WTC11 (cell line): ENCODE results near the gene PRR23E. TPM values are rescaled to one million over a fixed set of nuclear protein-coding genes. Genes with fewer than 3 reads are reported as not detected.

Source experiments
- ATAC-seq: fragments of 200-7000 bp; cut with Tn5 transposase; 2 replicates; pipeline ENCODE4 v1.10.0; 2021; ENCODE audit warnings: mild to moderate bottlenecking, moderate library complexity
- CTCF ChIA-PET: fragments of 300-600 bp; sonication (Branson Sonifier 250); formaldehyde crosslinking; loops from one replicate; lab custom pipeline; 2021; ENCODE audit warnings: antibody characterized with exemption; lab: Charles Lee
- POLR2A ChIA-PET: fragments of 350-600 bp; sonication (Branson Sonifier 250); formaldehyde crosslinking; loops from one replicate; lab custom pipeline; 2021; ENCODE audit warnings: antibody characterized with exemption; lab: Charles Lee
- DNase-seq: peaks from one replicate; pipeline ENCODE4 v3.0.0; 2021; ENCODE audit warnings: low spot score
- H3K27ac Mint-ChIP-seq: 2 replicates; pipeline ENCODE4 v1.8.0; 2021; ENCODE audit warnings: mixed read lengths
- H3K27me3 Mint-ChIP-seq: 2 replicates; pipeline ENCODE4 v1.8.0; 2021; ENCODE audit warnings: low read depth, mild to moderate bottlenecking, moderate library complexity, mixed read lengths
- H3K36me3 Mint-ChIP-seq: 2 replicates; pipeline ENCODE4 v1.8.0; 2021; ENCODE audit warnings: mixed read lengths
- H3K4me1 Mint-ChIP-seq: 2 replicates; pipeline ENCODE4 v1.8.0; 2022; ENCODE audit warnings: mixed read lengths
- H3K4me3 Mint-ChIP-seq: 2 replicates; pipeline ENCODE4 v1.8.0; 2021; ENCODE audit warnings: mild to moderate bottlenecking, moderate library complexity, mixed read lengths
- H3K9me3 Mint-ChIP-seq: 2 replicates; pipeline ENCODE4 v1.8.0; 2021; ENCODE audit warnings: mixed read lengths
- AFF4 ChIP-seq: sonication (generic); formaldehyde crosslinking; IDR thresholded peaks from 2 replicates; pipeline ENCODE4 v1.8.1; 2023; ENCODE audit warnings: mild to moderate bottlenecking, missing genetic modification reagents, borderline replicate concordance
- ATF1 ChIP-seq: sonication (generic); formaldehyde crosslinking; IDR thresholded peaks from 2 replicates; pipeline ENCODE4 v1.8.1; 2023; ENCODE audit warnings: mild to moderate bottlenecking, moderate library complexity, missing genetic modification reagents
- ATF2 ChIP-seq: sonication (generic); formaldehyde crosslinking; IDR thresholded peaks from 2 replicates; pipeline ENCODE4 v1.8.1; 2022; ENCODE audit warnings: low read depth, missing genetic modification reagents, borderline replicate concordance
- FOXP4 ChIP-seq: sonication (generic); formaldehyde crosslinking; IDR thresholded peaks from 2 replicates; pipeline ENCODE4 v1.8.0; 2022; ENCODE audit warnings: mild to moderate bottlenecking, missing genetic modification reagents
- JUN ChIP-seq: sonication (generic); formaldehyde crosslinking; IDR thresholded peaks from 2 replicates; pipeline ENCODE4 v1.8.0; 2023; ENCODE audit warnings: mild to moderate bottlenecking, missing genetic modification reagents
- MAX ChIP-seq: sonication (generic); formaldehyde crosslinking; IDR thresholded peaks from 2 replicates; pipeline ENCODE4 v1.8.0; 2022; ENCODE audit warnings: mild to moderate bottlenecking, missing genetic modification reagents
- ZBTB21 ChIP-seq: sonication (generic); formaldehyde crosslinking; IDR thresholded peaks from 2 replicates; pipeline ENCODE4 v1.8.1; 2023; ENCODE audit warnings: mild to moderate bottlenecking, missing genetic modification reagents, borderline replicate concordance
- ZNF281 ChIP-seq: sonication (generic); formaldehyde crosslinking; IDR thresholded peaks from 2 replicates; pipeline ENCODE4 v1.8.0; 2023; ENCODE audit warnings: mild to moderate bottlenecking, missing genetic modification reagents
- ZNF532 ChIP-seq: fragments of 250-450 bp; sonication (Bioruptor Pico); IDR thresholded peaks from 2 replicates; pipeline ENCODE4 v1.9.0; 2021; ENCODE audit warnings: mild to moderate bottlenecking, borderline replicate concordance
- ZNF671 ChIP-seq: fragments of 250-450 bp; sonication (Bioruptor Pico); IDR thresholded peaks from 2 replicates; pipeline ENCODE4 v1.8.0; 2021; ENCODE audit warnings: mild to moderate bottlenecking
- total RNA-seq: library from RNA; stranded (reverse); gene quantifications from 3 replicates; pipeline ENCODE4 v1.2.3, GENCODE V29; 2021

The PRR23E gene
- total RNA-seq, 1 experiment from 2014 or later = not detected

- Mint-ChIP-seq H3K9me3 (peaks cover 9% of the 10 kb centered on the region), H3K36me3 (no peaks in the 10 kb centered on the region), H3K27me3 (no peaks in the 10 kb centered on the region), H3K4me1 (peaks cover 10% of the 10 kb centered on the region), H3K27ac (no peak overlapping the region), H3K4me3 (no peak overlapping the region)
- TF ChIP-seq ZNF671 (CRISPR knock-in tag) = no peak
- no peak for TF ChIP-seq ZNF281 (CRISPR knock-in tag)
- TF ChIP-seq ATF1 (CRISPR knock-in tag) = no peak
- no peak for TF ChIP-seq ZBTB21 (CRISPR knock-in tag)
- no peak for TF ChIP-seq FOXP4
- no peak for TF ChIP-seq JUN (CRISPR knock-in tag)
- TF ChIP-seq AFF4 (CRISPR knock-in tag) = no peak
- TF ChIP-seq ATF2 (CRISPR knock-in tag) = no peak
- no peak for TF ChIP-seq ZNF532 (CRISPR knock-in tag)
- no peak for TF ChIP-seq MAX (CRISPR knock-in tag)
- no peak for ATAC-seq
- ChIA-PET CTCF (no interaction called here), POLR2A (no interaction called here)
- DNase-seq = no peak
Measured at GRCh38 chr3:127185962-127186674, 6.8 kb upstream of the PRR23E start.
